T-cell (primary cell): ENCODE measurements around the gene PRKD3. TPM values are rescaled to one million over a fixed set of nuclear protein-coding genes. Genes with fewer than 3 reads are reported as not detected.

Experiments
- ATAC-seq, 4 experiments: fragments of 200-7000 bp in 3 of 4; fragments of 150-1000 bp in 1 of 4; cut with Tn5 transposase; replicated peaks in 1 of 4; 1 replicate in 3 of 4; 2 replicates in 1 of 4; pipeline ENCODE4 v1.10.0; 2021; ENCODE audit warnings: moderate library complexity in 3 of 4, mild to moderate bottlenecking in 2 of 4, moderate number of reproducible peaks in 1 of 4
- CTCF ChIA-PET, 2 donors: fragments of 300-600 bp; sonication (Branson Sonifier 250); formaldehyde crosslinking; loops; one replicate each; lab custom pipeline; 2022; ENCODE audit warnings: antibody characterized with exemption in 2 of 2; lab: Charles Lee
- POLR2A ChIA-PET, 2 donors: fragments of 300-600 bp; sonication (Branson Sonifier 250); formaldehyde crosslinking; loops; one replicate each; lab custom pipeline; 2022; ENCODE audit warnings: antibody characterized with exemption in 2 of 2; lab: Charles Lee
- DNase-seq, 35 experiments: peaks; one replicate each; pipeline versions ENCODE4 v3.0.0 to v3.0.0-alpha.2; 2013 to 2023
- H3K27ac ChIP-seq: one replicate; pipeline ENCODE4 v1.5.1; 2013; ENCODE audit warnings: low read length
- H3K27me3 ChIP-seq, 2 experiments: replicated peaks in 1 of 2; 1 replicate in 1 of 2; 2 replicates in 1 of 2; pipeline versions ENCODE4 v1.6.1 to v1.7.0; 2013; ENCODE audit warnings: low read length in 1 of 2, mixed read lengths in 1 of 2; ENCODE audit not compliant: control insufficient read depth in 2 of 2, insufficient read depth in 2 of 2; ENCODE audit errors: extremely low read depth in 1 of 2
- H3K36me3 ChIP-seq, 2 donors: 1 replicate in 1 of 2; 2 replicates in 1 of 2; pipeline versions ENCODE4 v1.6.1 to v1.7.0; 2013; ENCODE audit warnings: low read length in 1 of 2; ENCODE audit not compliant: control insufficient read depth in 2 of 2, insufficient read depth in 1 of 2; ENCODE audit errors: extremely low read depth in 1 of 2
- H3K4me1 ChIP-seq, 2 experiments: 1 replicate in 1 of 2; 2 replicates in 1 of 2; pipeline versions ENCODE4 v1.6.1 to v1.7.0; 2013; ENCODE audit warnings: low read length in 2 of 2, mixed read lengths in 1 of 2; ENCODE audit not compliant: insufficient read depth in 2 of 2, control insufficient read depth in 1 of 2; ENCODE audit errors: extremely low read depth in 1 of 2
- H3K4me3 ChIP-seq, 2 donors: 1 replicate in 1 of 2; 2 replicates in 1 of 2; pipeline versions ENCODE4 v1.5.1 to v1.7.0; 2013; ENCODE audit warnings: mild to moderate bottlenecking in 2 of 2, low read length in 1 of 2, moderate library complexity in 1 of 2; ENCODE audit not compliant: control insufficient read depth in 1 of 2; ENCODE audit errors: extremely low read depth in 1 of 2
- H3K9me3 ChIP-seq: 2 replicates; pipeline ENCODE4 v1.7.0; 2013
- H3K27ac Mint-ChIP-seq, 2 donors: one replicate each; pipeline ENCODE4 v1.8.0; 2020 to 2021; ENCODE audit warnings: mild to moderate bottlenecking in 2 of 2, mixed read lengths in 2 of 2
- H3K27me3 Mint-ChIP-seq, 2 donors: one replicate each; pipeline ENCODE4 v1.8.0; 2021 to 2022; ENCODE audit warnings: mixed read lengths in 2 of 2
- H3K36me3 Mint-ChIP-seq: one replicate; pipeline ENCODE4 v1.8.0; 2021; ENCODE audit warnings: mixed read lengths
- H3K4me1 Mint-ChIP-seq, 3 donors: one replicate each; pipeline ENCODE4 v1.8.0; 2020 to 2022; ENCODE audit warnings: mixed read lengths in 3 of 3, mild to moderate bottlenecking in 1 of 3
- H3K4me3 Mint-ChIP-seq, 3 donors: one replicate each; pipeline ENCODE4 v1.8.0; 2020 to 2022; ENCODE audit warnings: mild to moderate bottlenecking in 3 of 3, mixed read lengths in 3 of 3, moderate library complexity in 3 of 3
- H3K9me3 Mint-ChIP-seq, 3 donors: one replicate each; pipeline ENCODE4 v1.8.0; 2020 to 2022; ENCODE audit warnings: mixed read lengths in 3 of 3
- WGBS: methylation state at CpG from one replicate; pipeline ENCODE4 v1.1.5; 2013; ENCODE audit warnings: missing lambda C conversion rate; ENCODE audit not compliant: insufficient coverage; 5-methylcytosine and 5-hydroxymethylcytosine counted together
- total RNA-seq, 35 experiments: library from RNA in 6 of 35; stranded (reverse) in 6 of 35; fragments of 120-200 nt in 1 of 35; gene quantifications; one replicate each; pipeline versions ENCODE4 v1.2.1 to v1.2.4 and lab custom pipeline; 2013 to 2026

Gene PRKD3
- total RNA-seq, 5 donors from 2014 or later (not counting 1 experiment from before 2014, with no cell fraction given): 30.6 to 45.5 (median 36.9) TPM

DNA sequence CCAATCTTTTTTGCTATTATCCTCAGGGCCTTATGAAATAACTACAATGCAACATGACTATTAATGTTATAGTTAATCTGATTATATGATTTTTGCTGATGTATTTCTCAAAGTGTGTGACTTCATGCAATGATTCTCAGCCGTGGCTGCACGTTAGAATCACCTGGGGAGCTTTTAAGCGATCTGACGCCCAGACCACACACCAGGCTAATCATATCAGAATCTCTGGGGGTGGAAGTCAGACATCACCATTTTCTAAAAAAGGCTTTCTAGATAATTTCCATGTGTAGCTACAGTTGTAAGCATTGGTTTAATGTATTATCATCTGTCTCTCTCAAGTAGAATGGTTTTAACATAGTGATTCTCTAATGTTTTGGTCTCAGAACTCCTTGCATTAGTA is 14.3 kb upstream of the PRKD3 start:
- no peak overlapping the region for H3K4me3 Mint-ChIP-seq
- Histone ChIP-seq H3K9me3 (no peaks in the 10 kb centered on the region), H3K27me3 (no peaks in the 10 kb centered on the region), H3K4me1 (no peaks in the 10 kb centered on the region), H3K27ac (no peak overlapping the region), H3K36me3 (no peaks in the 10 kb centered on the region), H3K4me3 (no peak overlapping the region)
- POLR2A ChIA-PET: interaction anchor here in 1 of 2 donors (0.6 to 0.7 kb wide), 2 partner anchors 551 to 962 kb away, joined by 4 to 6 read pairs; no protein-coding TSS in a partner anchor
- H3K27ac Mint-ChIP-seq: no peak overlapping the region
- H3K36me3 Mint-ChIP-seq: no peaks in the 10 kb centered on the region
- ATAC-seq: no peak
- no peaks in the 10 kb centered on the region for H3K9me3 Mint-ChIP-seq
- CTCF ChIA-PET: interaction anchor here in 1 of 2 donors (0.8 to 1.0 kb wide), 2 partner anchors 9 to 16 kb away, joined by 3 read pairs; no protein-coding TSS in a partner anchor
- H3K4me1 Mint-ChIP-seq: peaks cover 1 to 4% (median 3%) of the 10 kb centered on the region in 3 donors
- WGBS: no CpG with 5 or more reads among the region's 4 CpGs
- no peak for DNase-seq
- H3K27me3 Mint-ChIP-seq: no peaks in the 10 kb centered on the region

- WGBS: 93% methylated on average over 2 of the region's 7 CpGs
- Mint-ChIP-seq H3K27ac (no peak overlapping the region), H3K4me3 (no peak overlapping the region), H3K9me3 (no peaks in the 10 kb centered on the region), H3K36me3 (no peaks in the 10 kb centered on the region), H3K27me3 (no peaks in the 10 kb centered on the region), H3K4me1 (no peaks in the 10 kb centered on the region)
- no peaks in the 10 kb centered on the region for H3K27me3 ChIP-seq
- ChIA-PET CTCF (interaction anchor here in 1 of 2 donors (1.5 kb wide), 1 partner anchor 40 kb away, joined by 3 read pairs; no protein-coding TSS in a partner anchor), POLR2A (no interaction called here)
- H3K27ac ChIP-seq: no peak overlapping the region
- DNase-seq (no peak), ATAC-seq (no peak)
- no peaks in the 10 kb centered on the region for H3K9me3 ChIP-seq
- H3K36me3 ChIP-seq: no peaks in the 10 kb centered on the region
- H3K4me3 ChIP-seq: no peak overlapping the region
- no peaks in the 10 kb centered on the region for H3K4me1 ChIP-seq
Measured at GRCh38 chr2:37337620-37338280, 13.1 kb upstream of the PRKD3 start.

GRCh38 chr2:37335604-37336003 is 11.0 kb upstream of the PRKD3 start:
- H3K9me3 Mint-ChIP-seq: no peaks in the 10 kb centered on the region
- no CpG with 5 or more reads among the region's 2 CpGs for WGBS
- Histone ChIP-seq H3K36me3 (no peaks in the 10 kb centered on the region), H3K9me3 (no peaks in the 10 kb centered on the region), H3K27me3 (no peaks in the 10 kb centered on the region), H3K4me3 (no peak overlapping the region), H3K27ac (no peak overlapping the region), H3K4me1 (no peaks in the 10 kb centered on the region)
- H3K36me3 Mint-ChIP-seq: no peaks in the 10 kb centered on the region
- no peak for ATAC-seq
- H3K27ac Mint-ChIP-seq: no peak overlapping the region
- no peaks in the 10 kb centered on the region for H3K4me1 Mint-ChIP-seq
- POLR2A ChIA-PET: no interaction called here
- H3K4me3 Mint-ChIP-seq: no peak overlapping the region
- DNase-seq: no peak
- CTCF ChIA-PET: interaction anchor here in 1 of 2 donors (0.5 kb wide), 1 partner anchor 543 kb away, joined by 3 read pairs; no protein-coding TSS in a partner anchor
- peaks cover 4 to 6% of the 10 kb centered on the region in 2 donors for H3K27me3 Mint-ChIP-seq

DNA sequence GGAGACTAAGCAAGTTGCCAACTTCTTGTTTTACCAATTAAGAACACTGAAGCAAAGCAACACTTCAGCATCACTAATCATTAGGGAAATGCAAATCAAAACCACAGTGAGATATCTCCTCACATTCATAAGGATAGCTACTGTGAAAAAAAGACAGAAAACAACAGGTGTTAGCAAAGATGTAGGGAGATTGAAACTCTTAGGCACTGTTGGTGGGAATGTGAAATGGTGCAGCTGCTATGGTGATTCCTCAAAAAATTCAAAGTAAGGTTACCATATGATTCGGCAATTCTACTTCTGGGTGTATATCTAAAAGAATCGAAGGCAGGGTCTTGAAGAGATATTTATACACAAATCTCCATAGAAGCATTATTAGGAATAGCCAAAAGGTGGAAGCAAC is 8.6 kb upstream of the PRKD3 start:
- Histone ChIP-seq H3K27me3 (peaks cover 0 to 11% of the 10 kb centered on the region in 2 experiments), H3K27ac (no peak overlapping the region), H3K4me1 (no peaks in the 10 kb centered on the region), H3K4me3 (no peak overlapping the region), H3K9me3 (no peaks in the 10 kb centered on the region), H3K36me3 (no peaks in the 10 kb centered on the region)
- WGBS: no CpG with 5 or more reads among the region's 2 CpGs
- ATAC-seq (no peak), DNase-seq (no peak)
- no peaks in the 10 kb centered on the region for H3K36me3 Mint-ChIP-seq
- H3K4me3 Mint-ChIP-seq: no peak overlapping the region
- ChIA-PET CTCF (interaction anchor here in 1 of 2 donors (0.8 kb wide), 1 partner anchor 101 kb away, joined by 3 read pairs; no protein-coding TSS in a partner anchor), POLR2A (no interaction called here)
- H3K9me3 Mint-ChIP-seq: no peaks in the 10 kb centered on the region
- no peaks in the 10 kb centered on the region for H3K4me1 Mint-ChIP-seq
- H3K27ac Mint-ChIP-seq: no peak overlapping the region
- H3K27me3 Mint-ChIP-seq: peaks cover 8 to 9% of the 10 kb centered on the region in 2 donors

DNA sequence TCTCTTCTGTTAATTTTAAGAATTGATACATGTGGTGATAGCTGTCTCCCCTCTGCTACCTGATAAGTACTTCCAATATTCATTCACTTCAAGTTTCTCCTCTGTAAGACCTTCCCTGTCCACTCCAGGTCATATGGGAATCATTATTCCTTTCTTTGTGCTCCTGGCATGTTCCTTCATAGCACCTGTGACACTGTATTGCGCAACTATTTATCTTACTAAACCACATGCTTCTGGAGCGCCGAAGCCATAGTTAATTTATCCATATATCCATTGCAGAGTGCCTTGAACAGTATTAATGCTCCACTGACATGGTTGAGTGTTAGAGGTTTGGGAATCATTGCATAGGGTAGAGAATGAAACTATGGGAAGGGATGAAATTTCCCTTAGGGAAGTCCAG is 7.9 kb upstream of the PRKD3 start:
- ChIA-PET POLR2A (no interaction called here), CTCF (no interaction called here)
- Mint-ChIP-seq H3K9me3 (no peaks in the 10 kb centered on the region), H3K4me3 (no peak overlapping the region), H3K27ac (no peak overlapping the region), H3K27me3 (peaks cover 8 to 10% of the 10 kb centered on the region in 2 donors), H3K36me3 (no peaks in the 10 kb centered on the region), H3K4me1 (no peaks in the 10 kb centered on the region)
- Histone ChIP-seq H3K4me1 (no peaks in the 10 kb centered on the region), H3K9me3 (no peaks in the 10 kb centered on the region), H3K27ac (no peak overlapping the region), H3K36me3 (no peaks in the 10 kb centered on the region), H3K27me3 (peaks cover 0 to 11% of the 10 kb centered on the region in 2 experiments), H3K4me3 (no peak overlapping the region)
- DNase-seq: no peak
- no peak for ATAC-seq
- WGBS: no CpG with 5 or more reads among the region's 3 CpGs

DNA sequence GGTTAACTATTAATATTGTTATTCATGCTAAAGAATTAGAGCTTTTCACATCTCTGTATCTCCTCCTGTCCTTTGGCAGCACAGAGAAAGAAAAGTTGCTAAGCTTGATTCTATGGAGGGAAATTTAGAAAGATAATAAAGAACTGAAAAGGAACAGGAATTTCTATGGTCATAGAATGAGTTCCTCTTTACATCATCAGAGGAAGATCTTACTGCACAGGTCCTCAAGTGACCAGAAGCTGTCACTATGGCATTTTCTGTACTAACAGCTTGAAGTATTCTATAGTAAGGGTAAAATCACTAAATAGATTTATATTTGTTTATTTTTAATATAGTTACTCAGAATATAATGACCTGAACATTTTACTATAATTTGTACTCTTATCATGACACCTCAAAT is 6.0 kb upstream of the PRKD3 start:
- ChIA-PET POLR2A (interaction anchor here in 1 of 2 donors (0.6 kb wide), 1 partner anchor 1564 kb away, joined by 5 read pairs; no protein-coding TSS in a partner anchor), CTCF (interaction anchor here (0.5 to 1.4 kb wide), 2 partner anchors 10 to 83 kb away, joined by 4 to 6 read pairs; no protein-coding TSS in a partner anchor)
- Mint-ChIP-seq H3K4me3 (no peak overlapping the region), H3K36me3 (no peaks in the 10 kb centered on the region), H3K27me3 (peaks cover 8 to 20% of the 10 kb centered on the region in 2 donors), H3K9me3 (no peaks in the 10 kb centered on the region), H3K27ac (no peak overlapping the region), H3K4me1 (peaks cover under 1 to 3% (median 3%) of the 10 kb centered on the region in 3 donors)
- DNase-seq: no peak
- peaks cover 0 to 13% of the 10 kb centered on the region in 2 experiments for H3K27me3 ChIP-seq
- H3K9me3 ChIP-seq: no peaks in the 10 kb centered on the region
- no peak for ATAC-seq
- H3K36me3 ChIP-seq: no peaks in the 10 kb centered on the region
- no peak overlapping the region for H3K4me3 ChIP-seq
- peaks cover 0 to 1% of the 10 kb centered on the region in 2 experiments for H3K4me1 ChIP-seq
- no peak overlapping the region for H3K27ac ChIP-seq
